ENCODE measurements around the gene UST.
A peak's percentile ranks its signal among the peaks of the same experiment; 100 is the strongest.
"Not testable (repeated sequence)": the region's sequence is repeated elsewhere in the genome, so short reads cannot be mapped to it uniquely, and the experiment has no call there.

Gene UST

GRCh38 chr6:149006236-149006635 lies 259.4 kb downstream of the UST start:
- H3K36me3 ChIP-seq (ENCODE audit: control insufficient read depth, insufficient read depth, low read length), result peaks cover 36% of the 10 kb centered on the region
- H3K27me3 ChIP-seq (ENCODE audit: control insufficient read depth, insufficient read depth, low read length); H3K9ac ChIP-seq (ENCODE audit: low read length); H3K9me3 ChIP-seq (ENCODE audit: control insufficient read depth, insufficient read depth, low read depth, low read length); H3K4me1 ChIP-seq (ENCODE audit: control insufficient read depth, insufficient read depth, low read length); H3K27ac ChIP-seq (ENCODE audit: low read depth, low read length); H3K4me3 ChIP-seq (ENCODE audit: low read depth, low read length): not testable (repeated sequence)

DNA sequence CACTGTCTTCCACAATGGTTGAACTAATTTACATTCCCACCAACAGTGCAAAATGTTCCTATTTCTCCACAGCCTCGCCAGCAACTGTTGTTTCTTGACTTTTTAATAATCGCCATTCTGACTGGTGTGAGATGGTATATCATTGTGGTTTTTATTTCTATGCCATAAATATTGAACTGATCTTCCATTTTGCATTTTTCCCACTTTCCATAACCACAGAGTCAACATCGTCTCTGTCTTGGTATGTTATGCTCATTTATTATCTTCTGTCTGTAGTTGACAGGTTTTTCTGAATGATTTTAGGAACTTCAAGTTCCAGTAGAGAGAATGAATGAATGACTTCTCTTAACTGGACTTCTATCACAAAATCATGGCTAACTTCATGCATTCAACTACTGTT lies 259.8 kb downstream of the UST start:
- H3K9me3 ChIP-seq (ENCODE audit: control insufficient read depth, insufficient read depth, low read depth, low read length), result peaks cover 5% of the 10 kb centered on the region; the same call in 1 of the 2 replicates
- H3K36me3 ChIP-seq (ENCODE audit: control insufficient read depth, insufficient read depth, low read length), result peaks cover 33% of the 10 kb centered on the region
- no peak overlapping the region for H3K4me3 ChIP-seq (ENCODE audit: low read depth, low read length)
- no peak overlapping the region for H3K27ac ChIP-seq (ENCODE audit: low read depth, low read length)
- no peaks in the 10 kb centered on the region for H3K4me1 ChIP-seq (ENCODE audit: control insufficient read depth, insufficient read depth, low read length)
- no peak overlapping the region for H3K9ac ChIP-seq (ENCODE audit: low read length)
- H3K27me3 ChIP-seq (ENCODE audit: control insufficient read depth, insufficient read depth, low read length), result no peaks in the 10 kb centered on the region

- Histone ChIP-seq H3K4me3 (ENCODE audit: low read depth, low read length) (no peak overlapping the region), H3K9me3 (ENCODE audit: control insufficient read depth, insufficient read depth, low read depth, low read length) (0 out of 2 replicates have a peak, but pooled peaks cover 3% of the 10 kb centered on the region), H3K9ac (ENCODE audit: low read length) (no peak overlapping the region), H3K4me1 (ENCODE audit: control insufficient read depth, insufficient read depth, low read length) (peaks cover 3% of the 10 kb centered on the region; the same call in 1 of the 2 replicates), H3K36me3 (ENCODE audit: control insufficient read depth, insufficient read depth, low read length) (peaks cover 33% of the 10 kb centered on the region), H3K27me3 (ENCODE audit: control insufficient read depth, insufficient read depth, low read length) (no peaks in the 10 kb centered on the region), H3K27ac (ENCODE audit: low read depth, low read length) (no peak overlapping the region)
Measured at GRCh38 chr6:149007846-149008245, 261.0 kb downstream of the UST start.

DNA sequence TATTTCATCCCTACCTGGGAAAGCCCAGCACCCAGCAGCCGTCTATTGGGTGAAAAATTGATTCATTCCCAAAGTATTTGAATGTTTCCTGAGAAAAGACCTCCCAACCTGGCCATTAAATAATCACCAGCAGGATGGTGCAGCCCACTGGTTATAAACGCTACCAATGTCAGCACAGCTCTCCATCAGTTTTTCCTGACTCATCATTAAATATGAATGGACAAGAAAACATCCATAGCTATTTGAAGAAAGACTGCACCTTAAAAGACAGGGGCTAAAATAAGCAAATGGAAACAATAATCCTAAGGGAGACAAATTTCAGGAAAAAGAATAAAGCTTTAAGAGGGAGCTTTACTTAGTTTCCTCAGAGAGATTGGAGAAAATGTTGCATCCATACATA lies 261.9 kb downstream of the UST start:
- H3K27me3 ChIP-seq (ENCODE audit: control insufficient read depth, insufficient read depth, low read length), result no peaks in the 10 kb centered on the region
- no peak overlapping the region for H3K27ac ChIP-seq (ENCODE audit: low read depth, low read length)
- H3K36me3 ChIP-seq (ENCODE audit: control insufficient read depth, insufficient read depth, low read length), result peaks cover 33% of the 10 kb centered on the region
- H3K9ac ChIP-seq (ENCODE audit: low read length), result no peak overlapping the region
- 0 out of 2 replicates have a peak, but pooled peaks cover 3% of the 10 kb centered on the region for H3K9me3 ChIP-seq (ENCODE audit: control insufficient read depth, insufficient read depth, low read depth, low read length)
- H3K4me1 ChIP-seq (ENCODE audit: control insufficient read depth, insufficient read depth, low read length), result peaks cover 7% of the 10 kb centered on the region
- no peak overlapping the region for H3K4me3 ChIP-seq (ENCODE audit: low read depth, low read length)

DNA sequence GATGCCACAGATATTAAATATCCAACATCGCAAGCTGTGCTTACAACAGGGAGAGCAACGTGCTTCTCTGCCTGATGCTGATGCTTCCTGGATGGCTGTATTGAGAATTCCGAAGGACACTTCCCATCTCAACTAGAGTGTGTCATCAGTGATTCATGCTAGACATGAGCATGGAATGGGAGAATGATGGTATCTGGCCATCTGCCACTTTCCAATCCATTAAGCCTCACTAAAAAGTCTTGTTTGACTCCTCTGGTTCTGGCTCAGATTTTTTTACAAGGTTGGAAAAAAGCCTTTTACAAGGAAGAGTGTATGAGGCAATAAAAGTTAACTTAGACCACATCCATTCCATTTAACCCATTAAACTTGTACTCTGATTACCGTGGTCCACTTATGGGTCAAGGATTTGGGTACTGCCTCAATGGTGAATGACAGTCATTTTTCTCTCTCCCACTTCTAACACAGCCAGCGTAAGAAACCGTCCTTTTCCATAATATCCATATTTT lies 265.3 kb downstream of the UST start:
- peaks cover 10% of the 10 kb centered on the region for H3K36me3 ChIP-seq (ENCODE audit: control insufficient read depth, insufficient read depth, low read length)
- no peak overlapping the region for H3K27ac ChIP-seq (ENCODE audit: low read depth, low read length)
- H3K27me3 ChIP-seq (ENCODE audit: control insufficient read depth, insufficient read depth, low read length), result no peaks in the 10 kb centered on the region
- H3K9ac ChIP-seq (ENCODE audit: low read length), result no peak overlapping the region
- no peak overlapping the region for H3K4me3 ChIP-seq (ENCODE audit: low read depth, low read length)
- no peaks in the 10 kb centered on the region for H3K9me3 ChIP-seq (ENCODE audit: control insufficient read depth, insufficient read depth, low read depth, low read length)
- peaks cover 31% of the 10 kb centered on the region for H3K4me1 ChIP-seq (ENCODE audit: control insufficient read depth, insufficient read depth, low read length)

- Histone ChIP-seq H3K9me3 (ENCODE audit: control insufficient read depth, insufficient read depth, low read depth, low read length) (no peaks in the 10 kb centered on the region), H3K4me3 (ENCODE audit: low read depth, low read length) (no peak overlapping the region), H3K36me3 (ENCODE audit: control insufficient read depth, insufficient read depth, low read length) (peaks cover 5% of the 10 kb centered on the region; the same call in 1 of the 2 replicates), H3K9ac (ENCODE audit: low read length) (peak overlapping the region; percentile 58), H3K27ac (ENCODE audit: low read depth, low read length) (peak overlapping the region; percentile 82), H3K4me1 (ENCODE audit: control insufficient read depth, insufficient read depth, low read length) (peaks cover 31% of the 10 kb centered on the region), H3K27me3 (ENCODE audit: control insufficient read depth, insufficient read depth, low read length) (no peaks in the 10 kb centered on the region)
Measured at GRCh38 chr6:149013586-149014344, 266.9 kb downstream of the UST start.

- Histone ChIP-seq H3K9ac (ENCODE audit: low read length) (peak overlapping the region; percentile 58), H3K4me1 (ENCODE audit: control insufficient read depth, insufficient read depth, low read length) (peaks cover 31% of the 10 kb centered on the region), H3K36me3 (ENCODE audit: control insufficient read depth, insufficient read depth, low read length) (peaks cover 13% of the 10 kb centered on the region), H3K4me3 (ENCODE audit: low read depth, low read length) (no peak overlapping the region), H3K27me3 (ENCODE audit: control insufficient read depth, insufficient read depth, low read length) (no peaks in the 10 kb centered on the region), H3K27ac (ENCODE audit: low read depth, low read length) (peak overlapping the region; percentile 82), H3K9me3 (ENCODE audit: control insufficient read depth, insufficient read depth, low read depth, low read length) (no peaks in the 10 kb centered on the region)
Measured at GRCh38 chr6:149014631-149015534, 268.1 kb downstream of the UST start.

GRCh38 chr6:149015535-149016525 lies 269.0 kb downstream of the UST start:
- H3K36me3 ChIP-seq (ENCODE audit: control insufficient read depth, insufficient read depth, low read length), result peaks cover 20% of the 10 kb centered on the region
- peak overlapping the region; percentile 56; the same call in 1 of the 2 replicates for H3K27ac ChIP-seq (ENCODE audit: low read depth, low read length)
- no peaks in the 10 kb centered on the region for H3K27me3 ChIP-seq (ENCODE audit: control insufficient read depth, insufficient read depth, low read length)
- H3K9me3 ChIP-seq (ENCODE audit: control insufficient read depth, insufficient read depth, low read depth, low read length), result no peaks in the 10 kb centered on the region
- no peak overlapping the region for H3K9ac ChIP-seq (ENCODE audit: low read length)
- no peak overlapping the region for H3K4me3 ChIP-seq (ENCODE audit: low read depth, low read length)
- H3K4me1 ChIP-seq (ENCODE audit: control insufficient read depth, insufficient read depth, low read length), result peaks cover 31% of the 10 kb centered on the region

- Histone ChIP-seq H3K36me3 (ENCODE audit: control insufficient read depth, insufficient read depth, low read length) (peaks cover 29% of the 10 kb centered on the region), H3K9me3 (ENCODE audit: control insufficient read depth, insufficient read depth, low read depth, low read length) (no peaks in the 10 kb centered on the region), H3K27ac (ENCODE audit: low read depth, low read length) (no peak overlapping the region), H3K27me3 (ENCODE audit: control insufficient read depth, insufficient read depth, low read length) (no peaks in the 10 kb centered on the region), H3K9ac (ENCODE audit: low read length) (no peak overlapping the region), H3K4me3 (ENCODE audit: low read depth, low read length) (no peak overlapping the region), H3K4me1 (ENCODE audit: control insufficient read depth, insufficient read depth, low read length) (peaks cover 31% of the 10 kb centered on the region)
Measured at GRCh38 chr6:149016716-149017115, 269.9 kb downstream of the UST start.

- H3K9me3 ChIP-seq (ENCODE audit: control insufficient read depth, insufficient read depth, low read depth, low read length), result no peaks in the 10 kb centered on the region
- H3K4me3 ChIP-seq (ENCODE audit: low read depth, low read length), result no peak overlapping the region
- peaks cover 55% of the 10 kb centered on the region for H3K36me3 ChIP-seq (ENCODE audit: control insufficient read depth, insufficient read depth, low read length)
- no peak overlapping the region for H3K27ac ChIP-seq (ENCODE audit: low read depth, low read length)
- H3K9ac ChIP-seq (ENCODE audit: low read length), result no peak overlapping the region
- H3K27me3 ChIP-seq (ENCODE audit: control insufficient read depth, insufficient read depth, low read length), result no peaks in the 10 kb centered on the region
- peaks cover 10% of the 10 kb centered on the region for H3K4me1 ChIP-seq (ENCODE audit: control insufficient read depth, insufficient read depth, low read length)
Measured at GRCh38 chr6:149020319-149020718, 273.5 kb downstream of the UST start.
